Measurements from ENCODE around the gene CACNA1S.

The CACNA1S gene

GRCh38 chr1:201060586-201060985 is 51.6 kb downstream of the CACNA1S start:
- DNase-seq, result no peak

GRCh38 chr1:201059871-201060555 is 52.2 kb downstream of the CACNA1S start:
- DNase-seq, result no peak

- no peak for DNase-seq
Measured at GRCh38 chr1:201059401-201059800, 52.8 kb downstream of the CACNA1S start.

GRCh38 chr1:201054091-201054543 is 58.1 kb downstream of the CACNA1S start:
- DNase-seq, result no peak

GRCh38 chr1:201053155-201053860 is 58.9 kb downstream of the CACNA1S start:
- no peak for DNase-seq

- no peak for DNase-seq
Measured at GRCh38 chr1:201051399-201051798, 60.8 kb downstream of the CACNA1S start.

- DNase-seq, result no peak
Measured at GRCh38 chr1:201050515-201051277, 61.5 kb downstream of the CACNA1S start.

GRCh38 chr1:201049248-201049831 is 62.9 kb downstream of the CACNA1S start:
- no peak for DNase-seq

GRCh38 chr1:201048521-201048920 is 63.7 kb downstream of the CACNA1S start:
- no peak for DNase-seq

- no peak for DNase-seq
Measured at GRCh38 chr1:201044119-201044518, 68.1 kb downstream of the CACNA1S start.

- DNase-seq, result no peak
Measured at GRCh38 chr1:201042779-201043461, 69.3 kb downstream of the CACNA1S start.

GRCh38 chr1:201041011-201041410 is 71.2 kb downstream of the CACNA1S start:
- no peak for DNase-seq

- DNase-seq, result no peak
Measured at GRCh38 chr1:201039876-201040275, 72.3 kb downstream of the CACNA1S start.

GRCh38 chr1:201039418-201039817 is 72.8 kb downstream of the CACNA1S start:
- no peak for DNase-seq

GRCh38 chr1:201038186-201038876 is 73.9 kb downstream of the CACNA1S start:
- DNase-seq, result no peak

GRCh38 chr1:201036188-201036842 is 75.9 kb downstream of the CACNA1S start:
- DNase-seq, result no peak

GRCh38 chr1:201034671-201035070 is 77.6 kb downstream of the CACNA1S start:
- no peak for DNase-seq

- no peak for DNase-seq
Measured at GRCh38 chr1:201032408-201032807, 79.8 kb downstream of the CACNA1S start.

GRCh38 chr1:201028461-201028889 is 83.8 kb downstream of the CACNA1S start:
- DNase-seq, result no peak

- no peak for DNase-seq
Measured at GRCh38 chr1:201026836-201027235, 85.4 kb downstream of the CACNA1S start.

- no peak for DNase-seq
Measured at GRCh38 chr1:201026234-201026633, 86.0 kb downstream of the CACNA1S start.
